Esophagus squamous epithelium (tissue), 4 donors: ENCODE results near the gene ZNF716.

ENCODE experiments used
- CTCF ChIP-seq, 6 experiments: fragments of 450-650 bp in 4 of 6; fragments of 200-600 bp in 2 of 6; sonication (generic) in 2 of 6; IDR thresholded peaks; one replicate each; pipeline ENCODE4 v1.5.1; 2016 to 2019; ENCODE audit warnings: antibody characterized with exemption in 6 of 6, mild to moderate bottlenecking in 4 of 6, moderate library complexity in 4 of 6
- POLR2A ChIP-seq, 4 donors: fragments of 450-650 bp; IDR thresholded peaks; one replicate each; pipeline ENCODE4 v1.6.1; 2017; ENCODE audit warnings: antibody characterized with exemption in 4 of 4, mild to moderate bottlenecking in 4 of 4, moderate library complexity in 3 of 4

DNA sequence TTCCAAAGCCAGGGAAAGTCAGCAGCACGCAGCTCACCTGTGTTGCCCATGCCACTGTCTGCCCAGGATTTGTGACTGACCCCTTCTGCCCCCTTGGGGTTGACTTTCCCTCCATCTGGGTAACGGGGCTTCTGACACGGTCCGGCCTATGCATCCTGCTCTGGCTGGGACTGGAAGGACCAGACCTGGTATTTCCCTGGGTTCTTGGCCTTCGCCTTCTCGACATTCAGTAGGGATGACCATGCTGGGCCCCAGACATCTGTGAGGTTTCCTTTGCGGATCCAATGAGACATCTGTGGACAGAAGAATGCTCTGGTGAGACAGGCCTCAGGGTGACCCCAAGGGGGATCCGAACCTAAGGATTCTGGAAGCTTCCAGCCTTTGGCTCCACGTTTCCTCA is 34.2 kb upstream of the ZNF716 start:
- TF ChIP-seq CTCF (IDR thresholded peaks at IDR 0.05) (no peak), POLR2A (IDR thresholded peaks at IDR 0.05) (no peak)
